MCF 10A (cell line): Measurements from ENCODE around the gene GNG14. TPM values are rescaled to one million over a fixed set of nuclear protein-coding genes. Genes with fewer than 3 reads are reported as not detected.
"Not testable (repeated sequence)": the region's sequence is repeated elsewhere in the genome, so short reads cannot be mapped to it uniquely, and the experiment has no call there.

Source experiments
- BruUV-seq: library from RNA; stranded (reverse); fragments of 400-500 nt; replicated peaks from 2 replicates; lab custom pipeline; 2021; lab: Mats Ljungman, UMichigan
- CTCF ChIA-PET: fragments of 300-600 bp; sonication (Branson Sonifier 250); formaldehyde crosslinking; extraction: SDS; loops from one replicate; lab custom pipeline; 2021; ENCODE audit warnings: antibody characterized with exemption, inconsistent platforms; lab: Yijun Ruan, JAX
- POLR2A ChIA-PET: fragments of 300-600, 350-650 bp; sonication (Branson Sonifier 250); formaldehyde crosslinking; extraction: SDS; loops from one replicate; lab custom pipeline; 2020; ENCODE audit warnings: antibody characterized with exemption, inconsistent platforms; lab: Yijun Ruan, JAX
- DNase-seq: peaks from one replicate; pipeline ENCODE4 v3.0.0-alpha.2; 2018; ENCODE audit not compliant: unreplicated experiment
- H3K27ac Mint-ChIP-seq: one replicate; pipeline ENCODE4 v1.8.0; 2022; ENCODE audit warnings: mild to moderate bottlenecking, low read depth, mixed read lengths; ENCODE audit not compliant: unreplicated experiment
- H3K27me3 Mint-ChIP-seq: one replicate; pipeline ENCODE4 v1.8.0; 2022; ENCODE audit warnings: mixed read lengths; ENCODE audit not compliant: insufficient read depth, unreplicated experiment
- H3K36me3 Mint-ChIP-seq: one replicate; pipeline ENCODE4 v1.8.0; 2022; ENCODE audit warnings: mild to moderate bottlenecking, moderate library complexity, mixed read lengths; ENCODE audit not compliant: insufficient read depth, unreplicated experiment
- H3K4me1 Mint-ChIP-seq: one replicate; pipeline ENCODE4 v1.8.0; 2022; ENCODE audit warnings: mixed read lengths; ENCODE audit not compliant: insufficient read depth, unreplicated experiment
- H3K4me3 Mint-ChIP-seq: one replicate; pipeline ENCODE4 v1.8.0; 2022; ENCODE audit warnings: mild to moderate bottlenecking, moderate library complexity, mixed read lengths; ENCODE audit not compliant: unreplicated experiment
- H3K9me3 Mint-ChIP-seq: one replicate; pipeline ENCODE4 v1.8.0; 2022; ENCODE audit warnings: mixed read lengths; ENCODE audit not compliant: unreplicated experiment
- CTCF ChIP-seq: fragments of 200-600 bp; IDR thresholded peaks from one replicate; pipeline ENCODE4 v1.8.0; 2022; ENCODE audit warnings: antibody characterized with exemption, mild to moderate bottlenecking; ENCODE audit not compliant: unreplicated experiment
- intact Hi-C: fragments of 100-400 bp; cut with micrococcal nuclease; formaldehyde crosslinking; loops from 2 replicates; pipeline ENCODE4 v1.14.1; 2022
- total RNA-seq: library from RNA; stranded (reverse); gene quantifications from 2 replicates; pipeline ENCODE4 v1.2.3, GENCODE V29; 2022

GNG14 gene
- total RNA-seq, 1 experiment from 2014 or later = not detected

- peak; percentile 88 for TF ChIP-seq CTCF
- CTCF ChIA-PET = interaction anchor here (0.6 to 1.7 kb wide), 11 partner anchors 9 to 812 kb away, joined by 3 to 11 read pairs (median 4); partner anchors contain the start of genes MAN2B1 and WDR83
- no peak overlapping the region for H3K4me3 Mint-ChIP-seq
- no peaks in the 10 kb centered on the region for H3K27me3 Mint-ChIP-seq
- intact Hi-C loops = loop anchor here (1.0 to 2.0 kb wide), 2 partner anchors 120 to 170 kb away; no protein-coding TSS in a partner anchor
- H3K36me3 Mint-ChIP-seq = peaks cover 88% of the 10 kb centered on the region
- DNase-seq = peak; percentile 87
- no peak overlapping the region for H3K27ac Mint-ChIP-seq
- no TSS peak for BruUV-seq
- POLR2A ChIA-PET = interaction anchor here (0.6 to 0.8 kb wide), 2 partner anchors 10 to 160 kb away, joined by 3 to 4 read pairs; partner anchors contain the start of gene MAN2B1
- H3K4me1 Mint-ChIP-seq = peaks cover 5% of the 10 kb centered on the region
- no peaks in the 10 kb centered on the region for H3K9me3 Mint-ChIP-seq
Measured at GRCh38 chr19:12676384-12676792, 11.4 kb upstream of the GNG14 start.

GRCh38 chr19:12676928-12677327, 10.9 kb upstream of the GNG14 start:
- no peak overlapping the region for H3K27ac Mint-ChIP-seq
- H3K4me1 Mint-ChIP-seq = peaks cover 5% of the 10 kb centered on the region
- H3K4me3 Mint-ChIP-seq = no peak overlapping the region
- no peak for TF ChIP-seq CTCF
- H3K27me3 Mint-ChIP-seq = no peaks in the 10 kb centered on the region
- POLR2A ChIA-PET = interaction anchor here (0.6 to 1.0 kb wide), 4 partner anchors 11 to 658 kb away, joined by 3 to 4 read pairs (median 3); partner anchors contain the start of gene MAN2B1
- CTCF ChIA-PET = interaction anchor here (0.6 to 1.7 kb wide), 14 partner anchors 9 to 188 kb away, joined by 3 to 11 read pairs (median 4); partner anchors contain the start of genes MAN2B1 and WDR83
- no peak for DNase-seq
- no peaks in the 10 kb centered on the region for H3K9me3 Mint-ChIP-seq
- no TSS peak for BruUV-seq
- peaks cover 90% of the 10 kb centered on the region for H3K36me3 Mint-ChIP-seq
- intact Hi-C loops = loop anchor here (1.0 to 2.0 kb wide), 2 partner anchors 119 to 170 kb away; no protein-coding TSS in a partner anchor

- not testable (repeated sequence) for H3K4me3 Mint-ChIP-seq
Measured at GRCh38 chr19:12678039-12678438, 9.8 kb upstream of the GNG14 start.

GRCh38 chr19:12680034-12680433, 7.8 kb upstream of the GNG14 start:
- H3K4me1 Mint-ChIP-seq = peaks cover 5% of the 10 kb centered on the region
- POLR2A ChIA-PET = interaction anchor here (1.1 to 2.9 kb wide), 3 partner anchors 11 to 42 kb away, joined by 3 to 40 read pairs (median 17); partner anchors contain the start of gene TNPO2

More at GRCh38 chr19:12678039-12678438, 9.8 kb upstream of the GNG14 start:
- H3K4me1 Mint-ChIP-seq, intact Hi-C loops, BruUV-seq, H3K9me3 Mint-ChIP-seq, H3K27ac Mint-ChIP-seq, DNase-seq, H3K27me3 Mint-ChIP-seq: not testable (repeated sequence)
- CTCF ChIA-PET = interaction anchor here (0.6 to 1.4 kb wide), 8 partner anchors 8 to 185 kb away, joined by 3 to 8 read pairs (median 4); no protein-coding TSS in a partner anchor
- POLR2A ChIA-PET = interaction anchor here (0.5 to 1.8 kb wide), 4 partner anchors 9 to 159 kb away, joined by 3 to 7 read pairs (median 4); a partner anchor contains a TSS
- peaks cover 79% of the 10 kb centered on the region for H3K36me3 Mint-ChIP-seq

More at GRCh38 chr19:12680034-12680433, 7.8 kb upstream of the GNG14 start:
- DNase-seq = no peak
- CTCF ChIA-PET = interaction anchor here (0.8 to 3.3 kb wide), 2 partner anchors 8 to 70 kb away, joined by 3 to 20 read pairs; no protein-coding TSS in a partner anchor
- Mint-ChIP-seq H3K9me3 (no peaks in the 10 kb centered on the region), H3K27ac (no peak overlapping the region), H3K36me3 (peaks cover 63% of the 10 kb centered on the region), H3K27me3 (no peaks in the 10 kb centered on the region), H3K4me3 (peak overlapping the region; percentile 96)
- no peak for TF ChIP-seq CTCF
- intact Hi-C loops = no loop called here
- BruUV-seq = no TSS peak
